D721Med (cell line): ENCODE data around the gene PLXNA4.

Experiments
- DNase-seq: peaks from one replicate; pipeline ENCODE4 v3.0.0; 2011; ENCODE audit warnings: low spot score; ENCODE audit not compliant: insufficient read length
- FAIRE-seq: peaks from 2 replicates; lab custom pipeline; 2011; peaks lifted over from hg19 to GRCh38; lab: Jason Lieb, UNC
- TF ChIP-seq, protein P1 (sequence below): IDR thresholded peaks from 2 replicates; pipeline ENCODE4 v1.5.1; 2012; ENCODE audit warnings: mild to moderate bottlenecking, control low read depth; ENCODE audit not compliant: insufficient read depth; ENCODE audit errors: missing control alignments

PLXNA4 gene

DNA sequence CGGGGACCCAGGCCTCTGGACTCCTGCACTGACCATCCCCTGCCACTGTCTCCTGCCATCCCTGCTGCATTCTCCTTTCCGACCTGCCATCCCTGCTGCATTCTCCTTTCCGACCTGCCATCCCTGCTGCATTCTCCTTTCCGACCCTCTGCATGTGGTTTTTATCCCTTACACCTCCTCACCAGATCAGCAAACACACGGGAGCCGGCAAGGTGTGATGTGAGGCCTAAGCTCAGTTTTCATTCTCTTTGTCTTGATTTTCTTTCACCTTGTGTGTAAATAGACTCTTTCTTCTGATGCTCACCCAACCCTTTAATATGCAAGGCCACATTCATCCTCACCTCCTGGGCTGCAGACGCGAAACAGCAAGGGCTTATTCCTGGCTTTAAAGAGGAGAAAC, 11.4 kb downstream of the PLXNA4 start:
- TF ChIP-seq, protein P1, sequence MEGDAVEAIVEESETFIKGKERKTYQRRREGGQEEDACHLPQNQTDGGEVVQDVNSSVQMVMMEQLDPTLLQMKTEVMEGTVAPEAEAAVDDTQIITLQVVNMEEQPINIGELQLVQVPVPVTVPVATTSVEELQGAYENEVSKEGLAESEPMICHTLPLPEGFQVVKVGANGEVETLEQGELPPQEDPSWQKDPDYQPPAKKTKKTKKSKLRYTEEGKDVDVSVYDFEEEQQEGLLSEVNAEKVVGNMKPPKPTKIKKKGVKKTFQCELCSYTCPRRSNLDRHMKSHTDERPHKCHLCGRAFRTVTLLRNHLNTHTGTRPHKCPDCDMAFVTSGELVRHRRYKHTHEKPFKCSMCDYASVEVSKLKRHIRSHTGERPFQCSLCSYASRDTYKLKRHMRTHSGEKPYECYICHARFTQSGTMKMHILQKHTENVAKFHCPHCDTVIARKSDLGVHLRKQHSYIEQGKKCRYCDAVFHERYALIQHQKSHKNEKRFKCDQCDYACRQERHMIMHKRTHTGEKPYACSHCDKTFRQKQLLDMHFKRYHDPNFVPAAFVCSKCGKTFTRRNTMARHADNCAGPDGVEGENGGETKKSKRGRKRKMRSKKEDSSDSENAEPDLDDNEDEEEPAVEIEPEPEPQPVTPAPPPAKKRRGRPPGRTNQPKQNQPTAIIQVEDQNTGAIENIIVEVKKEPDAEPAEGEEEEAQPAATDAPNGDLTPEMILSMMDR, result no peak
- no peak for DNase-seq
- no peak for FAIRE-seq

DNA sequence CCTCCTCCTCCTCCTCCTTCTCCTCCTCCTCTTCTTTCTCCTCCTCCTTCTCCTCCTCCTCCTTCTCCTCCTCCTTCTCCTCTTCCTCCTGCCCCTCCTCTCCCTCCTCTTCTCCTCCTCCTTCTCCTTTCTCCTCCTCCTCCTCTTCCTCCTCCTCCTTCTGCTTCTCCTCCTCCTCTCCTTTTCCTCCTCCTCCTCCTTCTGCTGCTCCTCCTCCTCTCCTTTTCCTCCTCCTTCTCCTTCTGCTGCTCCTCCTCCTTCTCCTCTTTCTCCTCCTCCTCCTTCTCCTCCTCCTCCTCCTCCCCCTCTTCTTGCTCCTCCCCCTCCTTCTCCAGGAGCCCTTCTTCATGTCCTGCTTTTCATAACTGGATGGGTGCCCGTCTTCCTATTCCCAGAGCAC, 12.2 kb downstream of the PLXNA4 start:
- TF ChIP-seq, protein P1, result no peak
- no peak for FAIRE-seq
- DNase-seq, result no peak

DNA sequence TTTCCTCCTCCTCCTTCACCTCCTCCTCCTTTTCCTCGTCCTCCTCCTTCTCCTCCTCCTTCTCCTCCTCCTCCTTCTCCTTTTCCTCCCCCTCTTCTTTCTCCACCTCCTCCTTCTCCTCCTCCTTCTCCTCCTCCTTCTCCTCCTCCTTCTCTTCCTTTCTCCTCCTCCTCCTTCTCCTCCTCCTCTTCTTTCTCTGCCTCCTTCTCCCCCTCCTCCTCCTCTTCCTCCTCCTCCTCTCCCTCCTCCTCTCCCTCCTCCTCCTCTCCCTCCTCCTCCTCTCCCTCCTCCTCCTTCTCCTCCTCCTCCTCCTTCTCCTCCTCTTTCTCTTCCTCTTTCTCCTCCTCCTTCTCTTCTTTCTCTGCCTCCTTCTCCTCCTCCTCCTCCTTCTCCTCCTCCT, 13.6 kb downstream of the PLXNA4 start:
- DNase-seq (no peak), FAIRE-seq (no peak)
- TF ChIP-seq, protein P1, result no peak

DNA sequence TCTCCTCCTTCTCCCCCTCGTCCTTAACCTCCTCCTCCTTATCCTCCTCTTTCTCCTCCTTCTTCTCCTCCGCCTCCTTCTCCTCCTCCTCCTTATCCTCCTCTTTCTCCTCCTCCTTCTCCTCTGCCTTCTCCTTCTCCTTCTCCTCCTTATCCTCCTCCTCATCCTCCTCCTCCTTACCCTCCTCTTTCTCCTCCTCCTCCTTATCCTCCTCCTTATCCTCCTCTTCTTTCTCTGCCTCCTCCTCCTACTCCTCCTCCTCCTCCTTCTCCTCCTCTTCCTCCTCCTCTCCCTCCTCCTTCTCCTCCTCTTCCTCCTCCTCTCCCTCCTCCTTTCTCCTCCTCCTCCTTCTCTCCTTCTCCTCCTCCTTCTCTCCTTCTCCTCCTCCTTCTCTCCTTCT, 14.5 kb downstream of the PLXNA4 start:
- TF ChIP-seq, protein P1, result no peak
- no peak for FAIRE-seq
- no peak for DNase-seq

DNA sequence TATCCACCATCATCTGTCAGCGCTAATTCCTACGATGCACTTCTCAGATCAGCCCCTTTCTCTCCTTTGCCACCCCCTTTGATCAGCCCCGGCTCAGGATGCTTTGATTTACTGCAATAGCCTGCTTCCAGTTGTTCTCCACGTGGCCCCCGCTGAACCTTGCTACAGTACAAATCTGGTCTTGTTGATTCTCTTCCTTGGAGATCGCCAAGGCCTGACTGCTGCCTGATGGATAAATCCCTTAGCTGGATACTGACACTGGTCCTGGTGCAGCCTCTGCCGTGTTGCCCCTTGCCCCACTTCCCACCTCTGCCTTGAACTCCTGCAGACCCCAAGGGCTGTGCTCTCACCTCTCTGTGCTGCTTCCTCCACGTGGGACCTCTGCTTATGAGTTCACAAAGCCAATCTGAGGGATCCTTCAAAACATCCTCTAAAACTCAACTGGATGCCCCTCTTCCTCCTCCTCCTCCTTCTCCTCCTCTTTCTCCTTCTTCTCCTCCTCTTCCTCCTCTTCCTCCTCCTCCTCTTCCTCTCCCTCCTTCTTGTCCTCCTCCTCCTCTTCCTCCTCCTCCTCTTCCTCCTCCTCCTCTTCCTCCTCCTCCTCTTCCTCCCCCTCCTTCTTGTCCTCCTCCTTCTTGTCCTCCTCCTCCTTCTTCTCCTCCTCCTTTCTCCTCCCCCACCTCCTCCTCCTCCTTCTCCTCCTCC, 15.3 kb downstream of the PLXNA4 start:
- TF ChIP-seq, protein P1, result no peak
- FAIRE-seq, result no peak
- no peak for DNase-seq

DNA sequence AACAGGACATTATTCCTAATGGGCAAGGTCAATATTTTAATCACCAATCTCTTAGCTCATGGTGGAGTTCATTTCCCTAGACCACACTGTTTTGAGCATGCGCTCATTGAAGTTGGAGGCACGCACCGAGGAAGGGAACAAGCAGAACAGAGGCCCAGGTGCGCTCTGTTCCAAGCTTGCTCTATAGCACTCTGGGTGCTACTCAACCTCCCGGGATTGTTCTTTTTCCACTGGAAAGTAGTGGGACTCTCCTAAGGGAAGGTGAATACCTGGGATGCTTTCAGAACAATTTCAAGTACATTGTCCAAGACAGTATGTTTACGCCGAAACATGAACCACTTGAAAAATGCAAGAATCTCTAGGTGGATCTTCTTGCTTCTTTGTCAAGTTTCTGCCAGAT, 16.2 kb downstream of the PLXNA4 start:
- FAIRE-seq (no peak), DNase-seq (no peak)
- TF ChIP-seq, protein P1, result no peak

DNA sequence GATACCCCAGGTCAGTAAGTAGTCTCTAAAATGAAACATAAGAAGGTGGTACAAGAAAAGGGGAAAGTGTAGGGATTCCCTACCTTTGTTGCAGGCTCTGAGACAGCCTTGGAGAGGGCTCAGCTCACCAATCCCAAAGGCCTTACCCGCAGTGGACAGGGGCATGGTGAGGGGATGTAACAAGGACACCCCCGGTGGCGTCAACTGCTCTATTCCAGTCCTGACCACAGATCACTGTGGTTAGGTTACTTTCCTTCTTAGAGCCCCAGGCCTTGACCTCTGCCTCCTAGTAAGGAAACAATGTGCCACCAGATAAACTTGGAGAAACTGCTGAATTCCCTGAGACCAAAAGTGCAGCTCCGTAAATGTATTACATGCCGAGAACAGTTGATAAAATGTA, 17.5 kb downstream of the PLXNA4 start:
- FAIRE-seq, result no peak
- no peak for DNase-seq
- TF ChIP-seq, protein P1, result no peak
